Keratinocyte (primary cell): ENCODE data around the gene COL4A4. TPM values are rescaled to one million over a fixed set of nuclear protein-coding genes. Genes with fewer than 3 reads are reported as not detected.

ENCODE experiments used
- DNase-seq: peaks from one replicate; pipeline ENCODE4 v3.0.0-alpha.2; 2011; ENCODE audit warnings: low read depth, missing footprints, low spot score
- FAIRE-seq: peaks from 2 replicates; lab custom pipeline; 2011; peaks lifted over from hg19 to GRCh38; lab: Jason Lieb, UNC
- H2AFZ ChIP-seq: 2 replicates; pipeline ENCODE4 v1.6.0; 2012; ENCODE audit warnings: low read length, control low read depth, inconsistent platforms; ENCODE audit not compliant: control insufficient read depth
- H3K27ac ChIP-seq: 2 replicates; pipeline ENCODE4 v1.5.1; 2011; ENCODE audit warnings: low read length; ENCODE audit not compliant: control insufficient read depth, insufficient read depth
- H3K27me3 ChIP-seq: 3 replicates; pipeline ENCODE4 v1.6.0; 2011; ENCODE audit warnings: low read length; ENCODE audit not compliant: control insufficient read depth, insufficient read depth; ENCODE audit errors: extremely low read depth
- H3K36me3 ChIP-seq, 2 experiments: 2 replicates in 1 of 2; 3 replicates in 1 of 2; pipeline ENCODE4 v1.5.1; 2011; ENCODE audit warnings: low read length in 2 of 2, mild to moderate bottlenecking in 1 of 2; ENCODE audit not compliant: control insufficient read depth in 2 of 2, insufficient read depth in 2 of 2; ENCODE audit errors: extremely low read depth in 1 of 2
- H3K4me1 ChIP-seq: 3 replicates; pipeline ENCODE4 v1.5.1; 2011; ENCODE audit warnings: low read length; ENCODE audit not compliant: control insufficient read depth, insufficient read depth; ENCODE audit errors: extremely low read depth
- H3K4me2 ChIP-seq: 3 replicates; pipeline ENCODE4 v1.6.0; 2011; ENCODE audit warnings: low read depth, low read length; ENCODE audit not compliant: control insufficient read depth, insufficient read depth; ENCODE audit errors: extremely low read depth
- H3K4me3 ChIP-seq, 3 experiments: fragments of 200-600 bp in 1 of 3; sonication (generic) in 1 of 3; 2 replicates in 2 of 3; 3 replicates in 1 of 3; pipeline ENCODE4 v1.5.1; 2011 to 2016; ENCODE audit warnings: low read length in 3 of 3, mild to moderate bottlenecking in 3 of 3, control low read depth in 2 of 3, inconsistent platforms in 1 of 3, low read depth in 1 of 3, mixed read lengths in 1 of 3, mixed run types in 1 of 3, moderate library complexity in 1 of 3; ENCODE audit not compliant: control insufficient read depth in 2 of 3, insufficient read depth in 2 of 3; ENCODE audit errors: extremely low read depth in 1 of 3
- H3K79me2 ChIP-seq: 2 replicates; pipeline ENCODE4 v1.6.0; 2012; ENCODE audit warnings: low read length; ENCODE audit not compliant: control insufficient read depth, insufficient read depth
- H3K9ac ChIP-seq: 3 replicates; pipeline ENCODE4 v1.6.0; 2011; ENCODE audit warnings: low read length; ENCODE audit not compliant: control insufficient read depth, insufficient read depth; ENCODE audit errors: extremely low read depth
- H3K9me1 ChIP-seq: 3 replicates; pipeline ENCODE4 v1.6.0; 2011; ENCODE audit warnings: low read length; ENCODE audit not compliant: control insufficient read depth, insufficient read depth; ENCODE audit errors: extremely low read depth
- H3K9me3 ChIP-seq: 2 replicates; pipeline ENCODE4 v1.5.1; 2012; ENCODE audit warnings: low read depth, low read length; ENCODE audit not compliant: control insufficient read depth
- H4K20me1 ChIP-seq: 3 replicates; pipeline ENCODE4 v1.6.0; 2011; ENCODE audit warnings: low read length; ENCODE audit not compliant: control insufficient read depth, insufficient read depth; ENCODE audit errors: extremely low read depth
- EZH2 ChIP-seq: IDR thresholded peaks from one replicate; pipeline ENCODE4 v1.6.1; 2012; ENCODE audit warnings: inconsistent platforms, mild to moderate bottlenecking, low read length, moderate library complexity
- dilution Hi-C: fragments of 300-500 bp; cut with MboI; formaldehyde crosslinking; loops from one replicate; pipeline ENCODE4 v1.7.0; 2020; ENCODE audit warnings: low sequenced_read_pairs; ENCODE audit not compliant: extremely low pct_ligation_motif_present
- polyA plus RNA-seq, 5 experiments: library from polyadenylated mRNA; depleted of rRNA in 3 of 5; stranded (reverse) in 3 of 5; stranded (forward) in 1 of 5; unstranded in 1 of 5; fragments of >200 nt; gene quantifications; 1 replicate in 1 of 5; 2 replicates in 3 of 5; 3 replicates in 1 of 5; pipeline versions ENCODE4 v1.2.1 to v1.2.3, GENCODE V29; 2011 to 2012; ENCODE audit warnings: missing spikeins in 2 of 5, low read depth in 1 of 5, low replicate concordance in 1 of 5
- TF ChIP-seq, protein P1 (sequence below), 3 experiments: IDR thresholded peaks in 1 of 3; conservative IDR thresholded peaks in 1 of 3; optimal IDR thresholded peaks in 1 of 3; 2 replicates in 2 of 3; 3 replicates in 1 of 3; pipeline versions ENCODE3 to v1.5.1; 2011; ENCODE audit warnings: low read length in 3 of 3, mild to moderate bottlenecking in 3 of 3, moderate library complexity in 2 of 3, control low read depth in 1 of 3, inconsistent platforms in 1 of 3; ENCODE audit not compliant: insufficient read depth in 2 of 3; ENCODE audit errors: extremely low read depth in 1 of 3

The COL4A4 gene
- polyA plus RNA-seq, 1 donor (not counting 4 experiments of a cell fraction or from before 2014, with no cell fraction given) = not detected

DNA sequence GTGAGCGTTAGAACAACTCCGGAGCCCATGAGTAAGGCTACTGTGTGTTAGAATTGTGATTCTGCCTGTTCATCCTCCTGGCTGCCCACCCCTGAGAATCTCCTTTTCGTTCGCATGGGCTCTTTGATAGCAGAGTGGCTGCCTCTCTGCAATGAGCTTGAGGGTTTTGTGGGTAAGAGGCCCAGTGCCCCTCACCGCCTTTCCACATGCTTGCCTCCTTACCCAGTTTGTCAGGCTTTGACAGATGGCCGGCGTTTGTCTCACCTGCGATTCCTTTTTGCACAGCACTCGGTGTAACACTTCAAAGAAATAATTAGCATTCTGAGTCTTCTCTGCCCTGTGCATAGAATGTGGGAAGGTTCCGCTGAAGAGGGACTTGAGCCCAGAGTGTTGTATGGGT, 190.2 kb downstream of the COL4A4 start:
- Histone ChIP-seq H3K4me1 (peaks cover 15% of the 10 kb centered on the region), H3K36me3 (no peaks in the 10 kb centered on the region), H3K27ac (no peak overlapping the region), H3K4me2 (no peak overlapping the region), H3K79me2 (no peaks in the 10 kb centered on the region), H3K9ac (no peak overlapping the region), H3K27me3 (no peaks in the 10 kb centered on the region), H4K20me1 (no peaks in the 10 kb centered on the region), H3K4me3 (no peak overlapping the region), H3K9me3 (no peaks in the 10 kb centered on the region), H3K9me1 (no peaks in the 10 kb centered on the region), H2AFZ (no peak overlapping the region)
- TF ChIP-seq, protein P1, sequence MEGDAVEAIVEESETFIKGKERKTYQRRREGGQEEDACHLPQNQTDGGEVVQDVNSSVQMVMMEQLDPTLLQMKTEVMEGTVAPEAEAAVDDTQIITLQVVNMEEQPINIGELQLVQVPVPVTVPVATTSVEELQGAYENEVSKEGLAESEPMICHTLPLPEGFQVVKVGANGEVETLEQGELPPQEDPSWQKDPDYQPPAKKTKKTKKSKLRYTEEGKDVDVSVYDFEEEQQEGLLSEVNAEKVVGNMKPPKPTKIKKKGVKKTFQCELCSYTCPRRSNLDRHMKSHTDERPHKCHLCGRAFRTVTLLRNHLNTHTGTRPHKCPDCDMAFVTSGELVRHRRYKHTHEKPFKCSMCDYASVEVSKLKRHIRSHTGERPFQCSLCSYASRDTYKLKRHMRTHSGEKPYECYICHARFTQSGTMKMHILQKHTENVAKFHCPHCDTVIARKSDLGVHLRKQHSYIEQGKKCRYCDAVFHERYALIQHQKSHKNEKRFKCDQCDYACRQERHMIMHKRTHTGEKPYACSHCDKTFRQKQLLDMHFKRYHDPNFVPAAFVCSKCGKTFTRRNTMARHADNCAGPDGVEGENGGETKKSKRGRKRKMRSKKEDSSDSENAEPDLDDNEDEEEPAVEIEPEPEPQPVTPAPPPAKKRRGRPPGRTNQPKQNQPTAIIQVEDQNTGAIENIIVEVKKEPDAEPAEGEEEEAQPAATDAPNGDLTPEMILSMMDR (optimal IDR thresholded peaks at IDR 0.05 in 1 of 3, IDR thresholded peaks at IDR 0.05 in 1 of 3, conservative IDR thresholded peaks at IDR 0.05 in 1 of 3; ENCODE audit: extremely low read depth in 1 of 3, insufficient read depth in 2 of 3, low read length in 3 of 3) = no peak
- TF ChIP-seq EZH2 = no peak
- FAIRE-seq = no peak
- dilution Hi-C loops = no loop called here
- no peak for DNase-seq

DNA sequence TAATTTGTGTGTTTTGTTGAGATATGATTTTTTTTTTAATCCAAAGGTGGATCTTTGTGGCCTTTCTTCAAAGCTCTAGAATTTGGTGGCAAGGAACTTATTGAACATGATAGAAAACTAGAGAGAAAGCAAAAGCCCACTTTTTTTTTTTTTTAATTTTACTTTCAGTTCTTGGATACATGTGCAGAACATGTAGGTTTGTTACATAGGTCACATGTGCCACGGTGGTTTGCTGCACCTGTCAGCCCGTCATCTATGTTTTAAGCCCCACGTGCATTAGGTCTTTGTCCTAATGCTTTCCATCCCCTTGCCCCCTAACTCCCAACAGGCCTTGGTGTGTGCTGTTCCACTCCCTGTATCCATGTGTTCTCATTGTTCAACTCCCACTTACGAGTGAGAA, 192.2 kb downstream of the COL4A4 start:
- H3K4me1 ChIP-seq = no peaks in the 10 kb centered on the region
- dilution Hi-C loops = no loop called here
- no peaks in the 10 kb centered on the region for H3K27me3 ChIP-seq
- DNase-seq (no peak), FAIRE-seq (no peak)
- no peaks in the 10 kb centered on the region for H4K20me1 ChIP-seq
- no peak overlapping the region for H3K4me3 ChIP-seq
- no peak overlapping the region for H3K9ac ChIP-seq
- H3K36me3 ChIP-seq = no peaks in the 10 kb centered on the region
- H3K79me2 ChIP-seq = no peaks in the 10 kb centered on the region
- H3K4me2 ChIP-seq = no peak overlapping the region
- TF ChIP-seq, protein P1 (optimal IDR thresholded peaks at IDR 0.05 in 1 of 3, IDR thresholded peaks at IDR 0.05 in 1 of 3, conservative IDR thresholded peaks at IDR 0.05 in 1 of 3; ENCODE audit: extremely low read depth in 1 of 3, insufficient read depth in 2 of 3, low read length in 3 of 3) = no peak
- no peak for TF ChIP-seq EZH2
- H3K9me1 ChIP-seq = no peaks in the 10 kb centered on the region
- no peak overlapping the region for H3K27ac ChIP-seq
- H2AFZ ChIP-seq = no peak overlapping the region
- no peaks in the 10 kb centered on the region for H3K9me3 ChIP-seq
